IMR-90 (cell line): ENCODE data around the gene ASPHD2. TPM values are rescaled to one million over a fixed set of nuclear protein-coding genes. Genes with fewer than 3 reads are reported as not detected.

Source experiments
- ATAC-seq: fragments of 200-7000 bp; cut with Tn5 transposase; 2 replicates; pipeline ENCODE4 v1.9.1; 2020; ENCODE audit warnings: low read depth, mild to moderate bottlenecking, moderate library complexity
- BruUV-seq: library from RNA; stranded (reverse); fragments of 400-500 nt; replicated peaks from 2 replicates; lab custom pipeline; 2021; lab: Mats Ljungman, UMichigan
- CTCF ChIA-PET: fragments of 300-600 bp; formaldehyde crosslinking; extraction: SDS; loops from one replicate; lab custom pipeline; 2021; ENCODE audit warnings: antibody characterized with exemption; lab: Yijun Ruan, JAX
- POLR2A ChIA-PET: fragments of 300-600 bp; sonication (Branson Sonifier 250); formaldehyde crosslinking; loops from one replicate; lab custom pipeline; 2022; ENCODE audit warnings: antibody characterized with exemption; ENCODE audit not compliant: unreplicated experiment; lab: Charles Lee
- DNase-seq: peaks from one replicate; pipeline ENCODE4 v3.0.0; 2013
- H2AFZ ChIP-seq: replicated peaks from 2 replicates; pipeline ENCODE3; 2013; ENCODE audit warnings: low read length, mild to moderate bottlenecking; ENCODE audit not compliant: poor library complexity
- H2AK5ac ChIP-seq: 2 replicates; pipeline ENCODE4 v1.6.1; 2013; ENCODE audit warnings: low read depth, low read length, inconsistent platforms
- H2AK9ac ChIP-seq: replicated peaks from 2 replicates; pipeline ENCODE3; 2013; ENCODE audit warnings: mild to moderate bottlenecking, low read depth, low read length, moderate library complexity; ENCODE audit not compliant: poor library complexity
- H2BK120ac ChIP-seq: 2 replicates; pipeline ENCODE4 v1.6.1; 2013; ENCODE audit warnings: low read depth, low read length, inconsistent platforms
- H2BK15ac ChIP-seq: 3 replicates; pipeline ENCODE4 v1.6.1; 2013; ENCODE audit warnings: low read depth, low read length, inconsistent platforms
- H2BK20ac ChIP-seq: 2 replicates; pipeline ENCODE4 v1.6.1; 2013; ENCODE audit warnings: low read depth, mild to moderate bottlenecking, inconsistent platforms, low read length, moderate library complexity
- H2BK5ac ChIP-seq: 2 replicates; pipeline ENCODE4 v1.6.1; 2013; ENCODE audit warnings: mild to moderate bottlenecking, low read depth, low read length, inconsistent platforms; ENCODE audit not compliant: poor library complexity, severe bottlenecking
- H3K14ac ChIP-seq: replicated peaks from 2 replicates; pipeline ENCODE4 v1.6.1; 2013; ENCODE audit warnings: low read depth, low read length, inconsistent platforms
- H3K18ac ChIP-seq: 2 replicates; pipeline ENCODE4 v1.6.1; 2013; ENCODE audit warnings: low read depth, low read length, control low read depth
- H3K23ac ChIP-seq: 2 replicates; pipeline ENCODE4 v1.6.1; 2013; ENCODE audit warnings: low read depth, low read length, inconsistent platforms
- H3K27ac ChIP-seq: 2 replicates; pipeline ENCODE4 v1.5.1; 2013; ENCODE audit warnings: mild to moderate bottlenecking, control low read depth, low read length; ENCODE audit not compliant: insufficient read depth
- H3K27me3 ChIP-seq: 2 replicates; pipeline ENCODE4 v1.6.1; 2013; ENCODE audit warnings: low read length; ENCODE audit not compliant: control insufficient read depth, insufficient read depth
- H3K36me3 ChIP-seq: 2 replicates; pipeline ENCODE4 v1.6.1; 2013; ENCODE audit warnings: low read length, mixed read lengths; ENCODE audit not compliant: control insufficient read depth, insufficient read depth
- H3K4ac ChIP-seq: 2 replicates; pipeline ENCODE4 v1.6.1; 2013; ENCODE audit warnings: low read depth, low read length, inconsistent platforms
- H3K4me1 ChIP-seq: 2 replicates; pipeline ENCODE4 v1.6.1; 2013; ENCODE audit warnings: low read length, mixed read lengths; ENCODE audit not compliant: control insufficient read depth, insufficient read depth
- H3K4me2 ChIP-seq: 2 replicates; pipeline ENCODE4 v1.6.1; 2013; ENCODE audit warnings: low read depth, mild to moderate bottlenecking, control low read depth, low read length, moderate library complexity
- H3K4me3 ChIP-seq: 2 replicates; pipeline ENCODE4 v1.5.1; 2013; ENCODE audit warnings: low read depth, mild to moderate bottlenecking, control low read depth, low read length, moderate library complexity; ENCODE audit not compliant: insufficient read depth
- H3K56ac ChIP-seq: 2 replicates; pipeline ENCODE4 v1.6.1; 2013; ENCODE audit warnings: low read length, inconsistent platforms; ENCODE audit not compliant: insufficient read depth; ENCODE audit errors: extremely low read depth
- H3K79me1 ChIP-seq, 2 experiments: 2 replicates each; pipeline ENCODE4 v1.6.1; 2013; ENCODE audit warnings: low read length in 2 of 2, inconsistent platforms in 1 of 2, low read depth in 1 of 2
- H3K9ac ChIP-seq: 2 replicates; pipeline ENCODE4 v1.6.1; 2013; ENCODE audit warnings: low read depth, low read length, control low read depth
- H3K9me1 ChIP-seq: 2 replicates; pipeline ENCODE4 v1.6.1; 2013; ENCODE audit warnings: low read length, inconsistent platforms; ENCODE audit not compliant: insufficient read depth
- H3K9me3 ChIP-seq: 2 replicates; pipeline ENCODE4 v1.6.1; 2013; ENCODE audit warnings: low read length; ENCODE audit not compliant: control insufficient read depth, insufficient read depth
- H4K20me1 ChIP-seq: 2 replicates; pipeline ENCODE4 v1.6.1; 2013; ENCODE audit warnings: low read length, inconsistent platforms; ENCODE audit not compliant: insufficient read depth
- H4K5ac ChIP-seq: 2 replicates; pipeline ENCODE4 v1.6.1; 2013; ENCODE audit warnings: mild to moderate bottlenecking, low read depth, low read length, control low read depth
- H4K8ac ChIP-seq, 2 experiments: 2 replicates each; pipeline ENCODE4 v1.6.1; 2013; ENCODE audit warnings: low read depth in 2 of 2, low read length in 2 of 2, control low read depth in 1 of 2, inconsistent platforms in 1 of 2
- H4K91ac ChIP-seq: 2 replicates; pipeline ENCODE4 v1.6.1; 2013; ENCODE audit warnings: low read depth, low read length, inconsistent platforms; ENCODE audit not compliant: insufficient read depth
- BHLHE40 ChIP-seq: fragments of 150-350 bp; IDR thresholded peaks from 2 replicates; pipeline ENCODE4 v1.6.1; 2016; ENCODE audit warnings: mild to moderate bottlenecking, low read depth, low read length
- CHD1 ChIP-seq: IDR thresholded peaks from 2 replicates; pipeline ENCODE4 v1.6.1; 2012; ENCODE audit warnings: low read depth, low read length, improper control_type of control experiment
- MAZ ChIP-seq: IDR thresholded peaks from 2 replicates; pipeline ENCODE4 v1.6.1; 2012; ENCODE audit warnings: low read depth, mild to moderate bottlenecking, low read length, improper control_type of control experiment, moderate library complexity, borderline replicate concordance
- NFE2L2 ChIP-seq: fragments of 150-350 bp; IDR thresholded peaks from 2 replicates; pipeline ENCODE4 v1.6.1; 2016; ENCODE audit warnings: low read depth, mild to moderate bottlenecking, low read length
- RCOR1 ChIP-seq: IDR thresholded peaks from 2 replicates; pipeline ENCODE4 v1.6.1; 2012; ENCODE audit warnings: mild to moderate bottlenecking, low read length, improper control_type of control experiment; ENCODE audit not compliant: insufficient replicate concordance
- RFX5 ChIP-seq: IDR thresholded peaks from 2 replicates; pipeline ENCODE4 v1.8.0; 2012; ENCODE audit warnings: low read depth, mild to moderate bottlenecking, low read length, moderate library complexity
- dilution Hi-C: fragments of 300-500 bp; cut with HindIII; formaldehyde crosslinking; loops from one replicate; pipeline ENCODE4 v1.14.3; 2018; ENCODE audit warnings: low sequenced_read_pairs; ENCODE audit not compliant: unreplicated experiment
- in situ Hi-C: fragments of 300-500 bp; cut with MboI; formaldehyde crosslinking; loops from 3 replicates; pipeline ENCODE4 v1.14.3; 2019; ENCODE audit warnings: low sequenced_read_pairs, inconsistent platforms, mixed read lengths
- intact Hi-C: fragments of 100-400 bp; cut with micrococcal nuclease; formaldehyde crosslinking; loops from 2 replicates; pipeline ENCODE4 v1.10.0; 2022
- polyA plus RNA-seq, 3 experiments: library from polyadenylated mRNA; depleted of rRNA; stranded (reverse); fragments of >200 nt; gene quantifications; 2 replicates each; pipeline ENCODE4 v1.2.3, GENCODE V29; 2012; ENCODE audit warnings: low replicate concordance in 1 of 3
- total RNA-seq: library from RNA; depleted of rRNA; stranded (reverse); fragments of >200 nt; gene quantifications from 2 replicates; pipeline ENCODE4 v1.2.3, GENCODE V29; 2012
- TF ChIP-seq, protein P1 (sequence below): fragments of 150-350 bp; IDR thresholded peaks from 2 replicates; pipeline ENCODE4 v1.6.1; 2017; ENCODE audit warnings: mild to moderate bottlenecking, antibody characterized with exemption, low read length, low read depth

Gene ASPHD2
- total and polyA plus RNA-seq, 2 of the 4 experiments (the other 2 are of a cell fraction), result 1.3 to 1.4 TPM

DNA sequence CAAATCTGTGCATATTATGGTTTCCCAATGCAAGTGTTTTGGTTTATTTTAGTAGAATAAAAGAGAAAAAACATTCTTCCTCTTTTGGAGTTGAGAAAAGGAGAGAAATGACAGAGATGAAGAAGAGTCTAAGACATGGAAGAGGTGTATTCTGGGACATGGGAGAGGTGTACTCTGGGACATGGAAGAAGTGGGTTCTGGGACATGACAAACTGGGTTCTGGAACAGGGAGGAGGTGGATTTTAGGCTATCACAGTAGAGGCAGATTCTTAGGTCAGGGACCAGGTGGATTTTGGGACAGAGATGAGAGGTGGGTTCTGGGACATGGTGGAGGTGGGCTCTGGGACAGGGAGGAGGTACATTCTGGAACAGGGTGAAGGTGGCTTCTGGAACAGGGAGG lies 2.1 kb upstream of the ASPHD2 start:
- Histone ChIP-seq H4K8ac (no peak overlapping the region), H3K4ac (no peak overlapping the region), H2AK9ac (no peak overlapping the region), H3K18ac (no peak overlapping the region), H2BK120ac (no peak overlapping the region), H3K4me2 (no peak overlapping the region), H3K36me3 (no peaks in the 10 kb centered on the region), H2AFZ (no peak overlapping the region), H4K5ac (no peak overlapping the region), H3K9me3 (peaks cover 5% of the 10 kb centered on the region; the same call in 1 of the 2 replicates), H3K9ac (no peak overlapping the region), H4K20me1 (no peaks in the 10 kb centered on the region), H2BK15ac (no peak overlapping the region), H2AK5ac (no peak overlapping the region), H3K4me3 (no peak overlapping the region), H4K91ac (no peak overlapping the region), H3K14ac (no peak overlapping the region), H2BK20ac (no peak overlapping the region), H3K27ac (no peak overlapping the region), H2BK5ac (no peak overlapping the region), H3K27me3 (peaks cover 19% of the 10 kb centered on the region), H3K4me1 (0 out of 2 replicates have a peak, but pooled peaks cover 2% of the 10 kb centered on the region), H3K79me1 (no peaks in the 10 kb centered on the region), H3K23ac (no peak overlapping the region), H3K56ac (no peak overlapping the region), H3K9me1 (0 out of 2 replicates have a peak, but pooled peaks cover 6% of the 10 kb centered on the region)
- BruUV-seq, result no TSS peak
- in situ Hi-C loops, result no loop called here
- ChIA-PET POLR2A (no interaction called here), CTCF (no interaction called here)
- ATAC-seq, result no peak
- dilution Hi-C loops, result no loop called here
- intact Hi-C loops, result no loop called here
- TF ChIP-seq RCOR1 (no peak), MAZ (no peak), RFX5 (no peak), CHD1 (no peak), BHLHE40 (no peak), NFE2L2 (no peak)
- TF ChIP-seq, protein P1, sequence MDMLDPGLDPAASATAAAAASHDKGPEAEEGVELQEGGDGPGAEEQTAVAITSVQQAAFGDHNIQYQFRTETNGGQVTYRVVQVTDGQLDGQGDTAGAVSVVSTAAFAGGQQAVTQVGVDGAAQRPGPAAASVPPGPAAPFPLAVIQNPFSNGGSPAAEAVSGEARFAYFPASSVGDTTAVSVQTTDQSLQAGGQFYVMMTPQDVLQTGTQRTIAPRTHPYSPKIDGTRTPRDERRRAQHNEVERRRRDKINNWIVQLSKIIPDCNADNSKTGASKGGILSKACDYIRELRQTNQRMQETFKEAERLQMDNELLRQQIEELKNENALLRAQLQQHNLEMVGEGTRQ, result no peak
- DNase-seq, result no peak
